Right lung (tissue), 5 donors: ENCODE results near the gene SPATS2L. TPM values are rescaled to one million over a fixed set of nuclear protein-coding genes. Genes with fewer than 3 reads are reported as not detected.
"Not testable (repeated sequence)": the region's sequence is repeated elsewhere in the genome, so short reads cannot be mapped to it uniquely, and the experiment has no call there.

ENCODE experiments used
- DNase-seq, 2 donors: peaks; one replicate each; pipeline ENCODE4 v3.0.0-alpha.2; 2013
- polyA plus RNA-seq, 5 donors: library from polyadenylated mRNA; unstranded; fragments of 120-200 nt; gene quantifications; one replicate each; pipeline versions ENCODE4 v1.2.1 to v1.2.3, GENCODE V29; 2013; ENCODE audit warnings: inconsistent platforms in 1 of 5, low replicate concordance in 1 of 5; ENCODE audit not compliant: insufficient read length in 5 of 5, insufficient read depth in 1 of 5

The SPATS2L gene
- polyA plus RNA-seq, 5 donors: 90.1 to 98.9 (median 95.5) TPM

DNA sequence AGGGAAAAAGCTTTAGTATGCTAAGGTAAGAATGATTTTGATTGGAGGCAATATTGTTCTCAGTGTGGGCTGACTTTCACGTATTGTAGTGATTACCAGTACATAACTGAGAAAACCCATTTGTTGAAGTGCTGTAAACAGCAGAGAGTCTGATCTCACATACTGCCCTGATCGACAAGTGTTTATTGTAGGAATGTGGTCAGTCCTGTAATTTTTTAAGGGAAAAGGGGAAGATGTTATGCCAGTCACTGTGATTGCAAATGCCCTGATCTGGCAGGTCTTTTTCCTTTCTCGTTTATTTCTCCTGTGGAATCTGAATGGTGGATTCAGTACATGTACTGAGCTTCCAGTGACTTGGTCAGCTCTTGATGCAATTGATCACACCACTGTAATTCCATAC lies 11.5 kb downstream of the SPATS2L start:
- no peak for DNase-seq

DNA sequence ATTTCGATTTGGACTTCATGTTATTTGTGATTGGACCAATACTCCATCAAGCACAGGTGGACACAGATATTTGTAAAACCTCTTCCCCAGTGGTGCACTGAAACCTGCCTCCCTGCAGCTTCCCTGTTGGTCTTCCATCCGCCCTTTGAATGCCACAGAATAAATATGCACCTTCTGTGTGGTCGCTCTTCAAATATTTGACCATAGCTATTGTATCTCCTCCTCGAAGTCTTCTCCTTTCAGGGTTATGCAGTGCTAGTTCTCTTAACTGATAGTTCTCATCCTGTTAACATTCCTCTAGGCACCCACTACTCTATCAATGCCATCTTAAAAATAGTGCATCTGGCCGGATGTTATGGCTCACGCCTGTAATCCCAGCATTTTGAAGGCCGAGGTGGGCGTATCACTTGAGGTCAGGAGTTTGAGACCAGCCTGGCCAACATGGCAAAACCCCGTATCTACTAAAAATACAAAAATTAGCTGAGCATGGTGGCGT lies 12.5 kb downstream of the SPATS2L start:
- no peak for DNase-seq

DNA sequence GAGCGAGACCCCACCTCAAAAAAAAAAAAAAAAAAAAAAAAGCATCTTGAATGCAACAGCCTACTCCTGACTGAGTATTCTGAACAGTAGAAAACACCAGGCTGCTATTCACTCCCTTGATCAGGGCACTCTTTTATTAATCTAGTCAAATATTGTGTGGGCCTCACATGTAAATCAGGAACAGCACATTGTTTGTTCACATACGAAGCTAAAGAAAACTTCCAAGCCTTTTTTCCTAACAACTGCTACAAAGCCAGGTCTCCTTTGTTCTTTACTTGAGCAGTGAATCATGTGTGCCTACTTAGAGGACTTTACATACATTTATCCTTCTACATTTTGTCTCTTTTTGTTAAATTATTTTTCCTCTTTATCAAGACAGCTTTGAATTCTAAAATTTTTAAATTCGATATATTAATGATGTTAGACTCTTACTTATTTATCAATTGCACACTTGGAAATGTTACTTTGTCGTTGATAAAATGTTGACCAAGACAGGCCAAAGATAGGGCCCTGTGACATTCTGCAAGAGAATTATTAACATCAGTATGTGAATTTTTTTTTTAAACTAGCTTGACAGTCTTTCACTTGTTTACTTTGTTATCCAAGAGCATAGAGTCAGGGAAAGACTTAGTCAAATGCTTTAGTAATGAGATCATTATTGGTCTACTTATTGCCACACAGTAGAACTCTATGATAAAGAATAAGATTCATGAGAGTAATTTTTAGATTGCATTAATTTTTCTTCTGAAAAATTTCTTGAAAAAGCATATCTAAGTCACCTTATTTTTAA lies 13.2 kb downstream of the SPATS2L start:
- no peak for DNase-seq

DNA sequence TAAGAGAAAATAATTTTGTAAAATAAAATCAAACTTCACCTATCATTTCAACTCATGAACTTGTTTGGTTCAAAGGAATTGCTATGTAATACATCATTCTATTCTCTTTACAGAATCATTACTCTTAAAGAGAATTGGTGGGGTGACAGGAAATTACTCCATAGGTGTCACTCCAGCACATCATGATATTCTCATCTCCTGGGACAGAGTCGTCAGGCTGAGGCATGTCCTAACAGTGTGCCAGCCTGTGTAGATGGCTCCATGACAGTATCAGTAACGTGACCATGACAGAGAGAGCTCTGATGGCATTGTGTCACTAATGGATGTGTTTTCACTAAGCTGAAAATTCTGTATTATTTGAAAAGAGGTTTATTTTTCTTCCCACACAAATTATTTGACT lies 13.9 kb downstream of the SPATS2L start:
- no peak for DNase-seq

DNA sequence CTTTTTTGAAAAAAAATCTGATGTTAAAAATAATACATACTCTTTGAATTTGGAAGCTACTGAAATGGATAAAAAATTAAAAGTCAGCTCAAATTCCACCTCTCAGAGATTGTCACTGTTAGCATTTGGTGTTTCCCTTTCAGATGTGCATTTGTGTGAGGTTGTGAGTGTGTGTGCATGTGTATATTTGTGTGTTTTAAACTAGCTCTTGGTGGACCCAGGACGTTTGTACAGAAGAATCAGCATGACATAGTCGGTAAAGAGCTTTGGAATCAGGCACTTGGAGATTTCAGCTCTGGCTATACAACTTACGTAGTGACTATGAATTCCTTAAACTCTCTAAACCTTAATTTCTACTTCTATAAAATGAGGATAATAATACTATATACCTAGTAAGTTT lies 14.5 kb downstream of the SPATS2L start:
- DNase-seq: no peak

DNA sequence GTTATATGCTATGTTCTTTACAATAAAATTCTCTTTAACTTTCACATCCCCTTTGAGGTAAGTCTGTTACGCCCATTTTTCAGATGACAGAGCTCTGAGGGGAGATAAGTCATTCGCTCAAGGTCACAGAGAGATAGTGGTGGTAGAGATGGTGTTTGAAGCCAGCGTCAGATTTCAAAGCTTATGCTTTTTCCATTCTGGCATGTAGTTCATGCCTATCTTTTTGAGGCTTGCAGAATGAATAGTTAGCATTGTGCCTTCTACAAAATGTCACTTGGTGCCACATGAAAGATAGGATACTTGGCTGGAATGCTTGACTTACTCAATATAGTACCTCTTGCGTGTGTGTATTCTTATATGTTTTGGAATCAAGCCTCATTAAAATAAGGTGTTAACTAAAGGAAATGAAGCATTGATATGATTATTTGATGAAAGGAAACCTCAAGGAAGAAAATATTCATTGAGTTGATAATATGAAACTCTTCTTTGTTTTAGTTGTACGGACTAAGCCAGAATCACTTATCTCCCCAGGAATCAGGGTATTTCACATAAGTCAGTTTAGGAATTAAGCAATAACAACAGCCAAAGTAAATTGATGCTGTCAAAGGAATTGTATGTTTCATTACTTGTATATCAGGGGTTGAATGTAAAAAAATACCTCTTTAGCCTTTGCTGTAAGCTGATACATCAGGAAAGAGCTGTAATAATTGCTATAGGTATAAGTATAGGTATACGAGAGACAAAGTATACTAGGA lies 15.5 kb downstream of the SPATS2L start:
- DNase-seq: no peak

DNA sequence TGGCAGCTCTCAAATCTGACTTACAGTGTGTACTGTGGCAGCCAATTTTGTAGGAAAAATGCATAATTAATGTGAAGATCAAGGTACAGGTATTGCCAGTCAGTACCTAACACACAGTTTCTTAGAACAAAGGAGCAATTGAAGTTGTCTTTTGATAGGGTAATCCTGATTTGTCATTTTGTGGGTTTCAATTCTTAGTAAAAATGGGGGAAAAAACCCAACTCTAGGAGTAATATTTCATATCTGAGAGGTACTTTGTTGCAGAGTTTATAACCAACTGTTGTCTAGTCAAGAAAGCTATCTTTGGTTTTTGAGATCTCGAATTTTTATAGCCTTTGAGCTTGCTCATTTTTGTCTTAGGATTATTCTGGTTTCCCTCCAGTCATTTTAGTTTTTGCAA lies 16.1 kb downstream of the SPATS2L start:
- DNase-seq: no peak

DNA sequence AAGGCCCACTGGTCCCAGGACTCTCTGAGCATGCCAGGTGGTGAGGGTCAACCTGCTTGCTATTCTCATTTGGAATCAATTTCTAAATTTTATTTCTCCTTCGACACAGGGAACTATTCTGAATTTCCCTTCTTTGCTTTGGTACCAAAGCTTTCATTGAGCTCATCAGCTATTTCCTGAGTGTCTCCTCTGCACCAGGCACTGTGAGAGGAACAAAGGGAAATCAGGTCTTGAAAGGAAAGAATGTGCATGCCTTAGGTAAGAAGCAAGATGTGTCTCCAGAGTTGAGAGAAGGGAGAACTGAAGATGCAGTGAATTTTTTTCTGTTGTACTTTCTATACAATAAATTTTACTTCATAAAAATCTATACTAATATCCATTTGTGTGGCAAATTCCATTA lies 17.9 kb downstream of the SPATS2L start:
- DNase-seq: no peak

DNA sequence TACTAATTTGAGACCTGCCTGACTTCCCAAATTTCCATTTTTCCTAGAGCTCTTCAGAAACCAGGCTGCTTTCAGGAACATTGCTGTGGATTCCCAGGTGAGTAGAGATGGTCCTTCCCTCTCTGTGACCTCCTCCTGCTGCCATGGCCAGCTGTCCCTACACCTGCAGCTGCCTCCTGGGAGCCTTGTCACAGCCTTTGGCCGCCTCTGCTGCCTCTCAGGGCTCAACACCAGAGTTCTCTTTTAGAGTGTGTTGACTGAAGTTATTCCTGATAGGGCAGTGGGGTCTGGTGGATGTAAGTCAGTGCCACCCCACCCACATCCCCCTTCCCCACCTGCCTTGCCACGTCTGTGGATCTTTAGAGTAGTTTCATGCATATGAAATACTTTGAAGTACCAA lies 22.9 kb downstream of the SPATS2L start:
- DNase-seq: no peak

DNA sequence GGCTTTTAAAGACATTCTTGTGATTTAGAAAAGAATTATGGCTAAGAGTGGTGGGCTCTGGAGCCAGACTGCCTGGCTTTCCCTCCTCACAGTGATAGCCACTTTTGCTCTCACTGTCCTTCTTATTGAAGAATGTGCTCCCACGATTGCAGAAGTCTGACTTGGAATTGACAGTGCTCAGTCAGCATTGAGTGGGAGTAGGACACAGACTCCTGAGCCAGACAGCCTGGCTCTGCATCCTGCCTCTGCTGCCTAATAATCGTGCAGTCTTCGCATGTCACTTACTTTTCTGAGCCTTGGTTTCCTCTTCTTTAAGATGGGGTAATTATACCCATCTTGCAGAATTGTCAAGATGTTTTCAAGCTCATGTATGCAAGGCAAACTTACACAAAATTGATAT lies 23.3 kb downstream of the SPATS2L start:
- DNase-seq: no peak

DNA sequence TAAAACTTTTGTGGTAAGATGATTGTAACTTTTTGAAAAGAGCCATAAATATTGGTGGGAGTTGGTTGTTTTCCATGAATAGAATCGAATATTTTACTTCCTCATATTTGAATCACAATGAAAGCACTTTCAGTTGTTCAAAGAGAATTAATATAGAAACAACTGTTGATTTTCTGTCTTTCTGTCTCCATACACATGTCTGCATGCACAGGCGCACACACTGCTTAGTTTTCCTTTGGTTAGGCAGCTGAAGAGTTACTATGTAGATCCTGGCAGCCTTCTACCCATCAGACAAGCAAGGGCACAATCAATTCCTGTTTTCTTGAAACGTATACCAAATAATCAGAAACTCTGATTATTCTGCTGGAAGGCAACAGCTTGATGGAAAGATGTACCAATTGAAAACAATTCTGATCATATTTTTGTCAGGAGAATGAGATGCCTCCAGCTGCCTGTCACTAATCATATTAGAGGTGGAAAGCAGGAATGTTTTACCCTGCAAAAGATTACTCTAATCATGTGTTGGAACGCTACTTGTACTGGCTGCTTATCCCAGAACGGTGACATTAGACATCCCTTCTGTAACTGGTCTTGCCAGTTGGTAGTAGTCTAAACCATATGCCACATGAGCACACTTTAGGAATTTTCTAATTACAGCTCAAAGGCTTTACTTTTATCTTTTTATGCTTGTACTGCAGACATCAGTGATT lies 24.0 kb downstream of the SPATS2L start:
- no peak for DNase-seq

DNA sequence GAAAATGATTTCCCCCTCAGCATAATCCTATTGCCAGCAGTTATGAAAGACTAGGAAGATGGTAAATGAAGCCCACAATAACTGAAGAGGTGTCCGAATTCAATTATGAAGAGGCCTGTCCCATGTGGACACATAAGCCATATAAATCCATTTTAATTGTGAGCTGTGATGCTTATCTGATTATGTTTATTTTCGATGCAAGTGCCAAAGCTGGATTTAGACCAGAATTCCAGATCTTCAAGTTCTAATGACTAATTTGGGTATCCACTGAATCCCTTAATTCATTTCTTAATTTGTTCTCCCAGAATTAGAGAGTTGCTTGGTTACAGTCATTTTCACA lies 24.5 kb downstream of the SPATS2L start:
- no peak for DNase-seq

DNA sequence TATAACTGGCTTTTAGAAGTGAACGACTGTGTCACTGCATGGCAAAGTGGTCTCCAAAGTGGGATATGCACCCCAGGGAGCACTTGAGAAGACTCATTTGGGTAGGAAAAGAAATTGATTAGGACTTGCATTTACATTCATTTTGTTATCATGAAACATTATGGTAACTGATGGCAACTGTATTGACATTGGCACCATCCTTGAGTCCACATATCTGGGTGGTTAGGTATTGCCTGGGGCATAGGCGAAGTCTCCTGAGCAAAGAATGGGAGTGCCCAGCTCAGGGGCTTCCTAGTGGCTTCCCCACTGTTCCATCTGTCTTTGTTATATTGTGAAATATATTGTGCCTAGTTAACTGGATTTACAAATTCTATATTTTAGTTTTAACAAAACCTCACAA lies 29.2 kb downstream of the SPATS2L start:
- no peak for DNase-seq

DNA sequence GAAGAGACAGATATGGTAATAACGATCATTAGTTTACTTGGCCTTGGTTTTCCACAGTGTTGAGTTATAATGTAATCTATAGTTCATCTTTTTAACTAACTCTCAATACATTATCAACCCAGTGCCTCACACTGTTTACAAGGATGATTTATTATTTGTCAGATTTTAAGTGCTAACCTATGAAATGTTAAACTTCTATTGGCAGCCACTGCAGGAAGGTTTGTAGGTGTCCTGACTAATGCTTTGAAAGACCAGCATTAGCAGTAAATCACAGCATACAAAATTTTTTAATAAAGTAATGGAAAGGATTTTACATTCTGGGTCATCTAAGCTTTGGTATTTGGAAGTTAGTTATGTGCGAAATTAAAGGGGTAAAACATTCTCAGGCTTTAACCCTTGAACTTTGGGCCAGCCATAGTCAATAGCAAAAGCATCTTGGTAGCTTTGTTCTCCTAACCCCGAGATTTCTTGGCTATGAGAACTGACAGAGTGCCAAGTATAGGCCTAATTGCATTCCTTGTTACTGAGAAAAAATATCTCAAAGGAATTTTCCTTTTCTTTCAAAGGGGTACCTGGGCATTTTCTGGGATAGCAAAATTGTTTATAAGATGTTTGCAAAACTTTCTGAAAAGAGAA lies 30.6 kb downstream of the SPATS2L start:
- no peak for DNase-seq

DNA sequence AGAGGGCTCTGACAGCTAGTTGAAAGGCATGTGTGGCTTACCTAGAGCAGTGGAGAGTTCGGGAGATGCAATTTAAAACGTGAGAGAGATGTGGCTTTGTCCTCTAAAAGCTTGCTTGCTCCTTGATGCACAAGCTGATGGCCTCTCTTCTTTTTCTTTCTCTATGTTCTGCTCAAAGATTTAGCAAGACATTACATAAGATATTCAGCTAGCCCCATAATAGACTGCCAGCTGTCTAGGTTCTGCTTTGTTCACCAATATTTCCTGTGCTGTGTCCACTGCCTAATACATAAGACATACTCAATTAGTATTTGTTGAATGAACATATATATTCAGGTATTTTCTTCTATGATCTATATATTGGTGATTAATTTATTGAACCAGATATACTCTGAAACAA lies 31.1 kb downstream of the SPATS2L start:
- no peak for DNase-seq

DNA sequence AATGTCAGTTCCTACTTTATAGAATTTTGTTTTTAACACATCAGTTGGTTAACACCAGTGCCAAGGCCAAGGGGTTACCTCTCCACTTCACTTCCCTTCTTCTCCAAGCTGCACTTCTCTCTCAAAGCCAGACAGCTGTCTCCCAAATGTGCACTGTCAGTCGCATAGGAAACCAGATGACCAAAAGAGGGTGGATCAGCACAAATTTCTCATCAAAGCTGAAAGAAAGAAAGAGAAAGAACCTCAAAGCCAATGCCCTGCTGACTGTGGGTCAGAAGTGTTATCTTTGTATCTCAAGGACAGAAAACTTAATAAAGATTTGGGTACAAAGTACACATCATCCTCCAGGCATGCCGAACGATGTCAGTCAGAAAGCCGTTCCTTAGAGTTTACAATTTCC lies 32.2 kb downstream of the SPATS2L start:
- no peak for DNase-seq

DNA sequence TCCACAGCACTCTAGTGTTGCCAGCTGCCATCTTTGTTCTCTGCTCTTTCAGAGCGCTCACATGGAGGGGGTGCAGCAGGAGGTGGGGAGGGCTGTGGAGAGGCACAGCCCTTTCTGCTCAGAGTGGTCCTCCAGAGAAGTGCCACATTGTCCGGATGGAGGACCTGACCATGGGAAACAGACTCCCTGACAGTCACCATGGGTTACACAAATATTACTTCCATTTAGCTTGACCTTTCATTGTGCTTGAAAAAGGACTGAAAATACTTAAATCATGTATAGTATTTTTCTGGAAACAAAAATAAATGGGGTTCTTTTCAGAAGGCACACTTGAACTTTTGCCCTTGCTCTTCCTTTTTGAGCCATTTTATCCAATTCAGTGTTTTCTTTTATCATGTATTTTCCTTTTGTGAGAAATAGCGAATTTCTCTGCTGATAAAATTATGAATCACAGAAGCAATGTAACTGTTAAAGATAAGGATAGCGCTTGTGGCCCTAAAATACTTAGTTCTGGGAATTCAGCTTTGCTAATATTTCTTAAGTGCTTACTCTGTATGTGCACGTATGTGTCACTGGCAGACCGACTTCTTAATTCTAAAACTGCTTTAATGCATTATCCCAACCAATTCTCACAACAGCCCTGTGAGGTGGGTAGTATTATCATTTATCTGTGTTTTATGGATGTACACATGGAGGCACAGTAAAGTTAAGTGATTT lies 34.2 kb downstream of the SPATS2L start:
- no peak for DNase-seq

DNA sequence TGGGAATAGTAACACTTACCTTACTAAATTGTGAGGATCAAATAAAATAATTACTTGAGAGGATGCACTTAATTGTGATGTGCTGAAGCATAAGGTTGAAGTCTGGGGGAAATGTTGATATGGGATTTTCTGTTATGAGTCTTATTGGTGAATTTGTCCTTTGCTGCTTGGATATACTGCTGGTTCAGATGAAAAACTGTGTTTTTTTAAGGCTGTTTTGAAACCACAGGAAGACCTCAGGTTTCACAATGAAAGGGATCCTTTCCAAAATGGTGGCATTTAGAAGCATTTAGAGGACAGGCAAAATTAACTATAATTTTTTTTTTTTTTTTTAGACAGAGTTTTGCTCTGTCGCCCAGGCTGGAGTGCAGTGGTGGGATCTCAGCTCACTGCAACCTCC lies 34.9 kb downstream of the SPATS2L start:
- DNase-seq: no peak

DNA sequence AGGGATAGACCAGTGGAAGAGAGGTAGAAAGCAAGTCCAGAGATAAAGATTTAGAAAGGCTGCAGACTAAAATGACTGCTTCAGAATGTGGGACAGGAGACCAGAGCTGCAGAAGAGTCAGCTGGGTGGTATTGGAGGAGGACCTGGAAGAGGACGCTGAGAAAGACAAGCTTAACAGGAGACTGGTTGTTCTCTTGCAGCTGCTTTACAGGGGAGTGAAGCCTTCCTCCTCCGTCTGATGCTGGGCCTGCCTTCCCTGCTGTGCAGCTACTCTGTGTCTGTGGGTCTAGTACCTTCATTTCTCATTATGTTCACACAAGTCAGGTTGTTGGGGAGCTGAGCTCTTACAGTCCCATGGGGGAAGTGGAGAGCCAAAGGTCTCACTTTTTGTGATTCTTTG lies 35.7 kb downstream of the SPATS2L start:
- no peak for DNase-seq

DNA sequence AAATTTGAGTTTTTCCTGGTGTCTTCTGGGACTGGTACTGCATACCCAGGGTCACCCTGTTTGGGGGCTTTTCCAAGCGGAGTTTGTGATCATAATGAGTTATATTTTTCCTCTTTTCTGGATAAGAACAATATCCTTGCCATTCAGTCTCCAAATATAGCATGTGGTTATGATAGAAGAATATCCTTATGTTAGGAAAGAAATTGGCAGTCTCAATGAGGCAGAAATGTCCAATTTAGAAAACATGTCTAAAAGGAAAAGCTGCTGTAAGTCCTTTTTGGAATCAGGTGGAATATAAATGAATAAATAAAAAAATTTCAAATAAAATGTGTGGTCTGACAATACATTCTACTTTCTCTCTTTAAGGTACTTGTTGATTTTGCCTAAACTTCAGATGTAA lies 36.2 kb downstream of the SPATS2L start:
- no peak for DNase-seq

DNA sequence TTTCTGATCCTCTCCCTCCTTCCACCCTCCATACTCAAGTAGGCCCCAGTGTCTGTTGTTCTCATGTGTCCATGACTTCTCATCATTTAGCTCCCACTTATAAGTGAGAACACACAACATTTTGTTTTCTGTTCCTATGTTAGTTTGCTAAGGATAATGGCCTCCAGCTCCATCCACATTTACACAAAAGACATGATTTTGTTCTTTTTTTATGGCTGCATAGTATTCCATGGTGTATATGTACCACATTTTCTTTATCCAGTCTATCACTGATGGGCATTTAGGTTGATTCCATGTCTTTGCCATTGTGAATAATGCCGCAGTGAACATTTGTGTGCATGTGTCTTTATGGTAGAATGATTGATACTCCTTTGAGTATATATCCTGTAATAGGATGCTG lies 37.7 kb downstream of the SPATS2L start:
- DNase-seq: not testable (repeated sequence)

DNA sequence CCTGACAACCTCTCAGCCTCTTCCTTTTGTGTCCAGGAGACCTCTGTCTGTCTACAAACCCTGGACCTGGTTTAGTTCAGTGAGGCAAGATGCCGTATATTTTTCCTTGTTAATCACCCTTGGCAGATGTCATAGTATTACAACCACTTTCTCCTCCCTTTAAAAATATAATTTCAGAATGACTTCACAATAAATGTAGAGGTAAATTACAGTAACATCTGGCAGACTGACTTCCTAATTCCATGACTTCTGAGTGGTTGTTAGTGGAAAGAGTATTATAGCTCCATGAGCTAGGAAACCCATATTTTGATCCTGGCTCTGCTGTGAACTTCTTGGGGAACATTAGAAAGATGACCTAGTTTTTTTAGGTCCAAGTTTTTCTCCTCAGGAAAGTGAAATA lies 39.5 kb downstream of the SPATS2L start:
- no peak for DNase-seq
